DMS53 treated with DMSO at 0.1 percent for 48 hours (cell line): ENCODE results near the gene CNST.

ENCODE experiments used
- DNase-seq: peaks from one replicate; lab custom pipeline; 2025; ENCODE audit not compliant: unreplicated experiment; lab: John Stamatoyannopoulos, UW

CNST gene

GRCh38 chr1:246566128-246566812 lies at the start of gene CNST, which contains the start of gene TFB2M:
Gene CNST (plus strand): TSS chr1:246566456. CDS start chr1:246591563, 25,107 bp downstream.
Gene TFB2M (minus strand): TSS chr1:246566261. CDS start chr1:246566138, 123 bp downstream.
- peak; percentile 95 for DNase-seq

- DNase-seq = no peak
Observed at GRCh38 chr1:246517391-246517790, 48.9 kb upstream of the CNST start.

GRCh38 chr1:246518456-246519205 lies 47.6 kb upstream of the CNST start:
- DNase-seq = no peak

- no peak for DNase-seq
Observed at GRCh38 chr1:246519514-246519913, 46.7 kb upstream of the CNST start.

GRCh38 chr1:246526380-246526779 lies 39.9 kb upstream of the CNST start:
- no peak for DNase-seq

GRCh38 chr1:246526915-246527314 lies 39.3 kb upstream of the CNST start:
- DNase-seq = no peak

- DNase-seq = no peak
Observed at GRCh38 chr1:246527402-246528088, 38.7 kb upstream of the CNST start.

- DNase-seq = no peak
Observed at GRCh38 chr1:246528933-246529731, 37.1 kb upstream of the CNST start.

- DNase-seq = no peak
Observed at GRCh38 chr1:246530482-246530881, 35.8 kb upstream of the CNST start.

GRCh38 chr1:246532519-246532918 lies 33.7 kb upstream of the CNST start:
- no peak for DNase-seq

- DNase-seq = no peak
Observed at GRCh38 chr1:246533371-246533905, 32.8 kb upstream of the CNST start.

- no peak for DNase-seq
Observed at GRCh38 chr1:246534114-246534513, 32.1 kb upstream of the CNST start.

GRCh38 chr1:246537441-246537840 lies 28.8 kb upstream of the CNST start:
- DNase-seq = no peak

- DNase-seq = no peak
Observed at GRCh38 chr1:246537887-246538286, 28.4 kb upstream of the CNST start.

- no peak for DNase-seq
Observed at GRCh38 chr1:246540738-246541491, 25.3 kb upstream of the CNST start.

GRCh38 chr1:246544001-246544400 lies 22.3 kb upstream of the CNST start:
- DNase-seq = no peak

- no peak for DNase-seq
Observed at GRCh38 chr1:246549665-246550064, 16.6 kb upstream of the CNST start.

- DNase-seq = no peak
Observed at GRCh38 chr1:246550402-246550801, 15.9 kb upstream of the CNST start.

- no peak for DNase-seq
Observed at GRCh38 chr1:246552110-246552509, 14.1 kb upstream of the CNST start.

- DNase-seq = no peak
Observed at GRCh38 chr1:246554201-246554600, 12.1 kb upstream of the CNST start.
